ENCODE data around the gene PARP9. TPM values are rescaled to one million over a fixed set of nuclear protein-coding genes. Genes with fewer than 3 reads are reported as not detected.
A peak's percentile ranks its signal among the peaks of the same experiment; 100 is the strongest.
"Not testable (repeated sequence)": the region's sequence is repeated elsewhere in the genome, so short reads cannot be mapped to it uniquely, and the experiment has no call there.

The PARP9 gene
- total RNA-seq, 4 donors from 2014 or later = 26.4 to 38.8 (median 31.2) TPM

- TF ChIP-seq, protein P1, sequence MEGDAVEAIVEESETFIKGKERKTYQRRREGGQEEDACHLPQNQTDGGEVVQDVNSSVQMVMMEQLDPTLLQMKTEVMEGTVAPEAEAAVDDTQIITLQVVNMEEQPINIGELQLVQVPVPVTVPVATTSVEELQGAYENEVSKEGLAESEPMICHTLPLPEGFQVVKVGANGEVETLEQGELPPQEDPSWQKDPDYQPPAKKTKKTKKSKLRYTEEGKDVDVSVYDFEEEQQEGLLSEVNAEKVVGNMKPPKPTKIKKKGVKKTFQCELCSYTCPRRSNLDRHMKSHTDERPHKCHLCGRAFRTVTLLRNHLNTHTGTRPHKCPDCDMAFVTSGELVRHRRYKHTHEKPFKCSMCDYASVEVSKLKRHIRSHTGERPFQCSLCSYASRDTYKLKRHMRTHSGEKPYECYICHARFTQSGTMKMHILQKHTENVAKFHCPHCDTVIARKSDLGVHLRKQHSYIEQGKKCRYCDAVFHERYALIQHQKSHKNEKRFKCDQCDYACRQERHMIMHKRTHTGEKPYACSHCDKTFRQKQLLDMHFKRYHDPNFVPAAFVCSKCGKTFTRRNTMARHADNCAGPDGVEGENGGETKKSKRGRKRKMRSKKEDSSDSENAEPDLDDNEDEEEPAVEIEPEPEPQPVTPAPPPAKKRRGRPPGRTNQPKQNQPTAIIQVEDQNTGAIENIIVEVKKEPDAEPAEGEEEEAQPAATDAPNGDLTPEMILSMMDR (IDR thresholded peaks at IDR 0.05) = peak in 1 of 6 experiments; percentile 7
- peak; percentile 89 to 94 for TF ChIP-seq POLR2A (IDR thresholded peaks at IDR 0.05)
- H3K4me1 ChIP-seq = peaks cover 0 to 21% (median 3%) of the 10 kb centered on the region in 4 donors
- no peaks in the 10 kb centered on the region for H3K9me3 ChIP-seq
- peak within 1 kb of the TSS; percentile 90 to 99 (median 96) for H3K27ac ChIP-seq
- peak within 1 kb of the TSS; percentile 59 to 97 (median 82) for H3K4me3 ChIP-seq
- no peaks in the 10 kb centered on the region for H3K27me3 ChIP-seq
- peak; percentile 81 to 93 (median 90) for DNase-seq
- no peaks in the 10 kb centered on the region for H3K36me3 ChIP-seq
Measured at GRCh38 chr3:122514123-122515019, 49.7 kb downstream of the PARP9 start, which contains the start of gene KPNA1. Gene KPNA1 (minus strand): TSS chr3:122514939. CDS start chr3:122496565, 18,374 bp downstream.

DNA sequence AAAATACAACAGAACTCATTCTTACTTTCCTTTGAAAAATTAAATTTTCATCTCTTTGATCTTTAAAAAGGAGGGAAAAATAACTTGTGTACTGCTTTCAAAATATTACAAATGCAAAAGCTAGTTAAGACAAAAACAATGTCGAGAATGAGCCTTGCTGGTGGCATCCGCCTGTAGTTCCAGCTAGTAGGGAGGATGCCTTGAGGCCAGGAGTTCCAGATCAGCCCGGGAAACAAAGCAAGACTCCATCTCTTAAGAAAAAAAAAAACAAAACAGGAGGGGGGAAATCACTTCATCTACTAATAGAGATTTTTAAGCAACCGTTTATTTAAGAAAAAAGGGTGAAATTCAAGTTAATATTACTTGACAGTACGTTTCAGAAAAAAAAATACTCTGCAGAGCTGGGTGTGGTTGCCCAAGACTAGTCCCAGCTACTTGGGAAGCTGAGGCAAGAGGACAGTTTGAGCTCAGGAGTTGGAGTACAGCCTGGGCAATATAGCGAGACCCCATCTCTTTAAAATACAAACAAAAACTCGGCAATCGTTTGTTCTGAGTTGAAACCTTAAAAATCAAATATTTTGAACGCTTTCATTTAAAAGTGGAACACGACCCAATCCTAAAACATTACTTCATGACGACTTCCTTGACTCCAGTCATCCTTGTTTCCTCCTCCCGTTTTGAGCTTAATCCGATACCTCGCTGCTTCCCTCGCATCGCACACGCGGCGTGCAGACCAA, 50.5 kb downstream of the PARP9 start:
- no peaks in the 10 kb centered on the region for H3K27me3 ChIP-seq
- H3K27ac ChIP-seq = peak overlapping the region; percentile 90 to 99 (median 96)
- H3K9me3 ChIP-seq = no peaks in the 10 kb centered on the region
- H3K4me3 ChIP-seq = peak overlapping the region; percentile 59 to 97 (median 82)
- TF ChIP-seq POLR2A (IDR thresholded peaks at IDR 0.05) = no peak
- TF ChIP-seq, protein P1 (IDR thresholded peaks at IDR 0.05) = no peak
- H3K4me1 ChIP-seq = peaks cover 0 to 21% (median 3%) of the 10 kb centered on the region in 4 donors
- no peaks in the 10 kb centered on the region for H3K36me3 ChIP-seq
- DNase-seq = no peak

- Histone ChIP-seq H3K27me3 (no peaks in the 10 kb centered on the region), H3K9me3 (no peaks in the 10 kb centered on the region), H3K36me3 (no peaks in the 10 kb centered on the region), H3K4me3 (no peak overlapping the region), H3K4me1 (peaks cover 0 to 21% (median 3%) of the 10 kb centered on the region in 4 donors), H3K27ac (no peak overlapping the region)
- DNase-seq = no peak
- TF ChIP-seq POLR2A (IDR thresholded peaks at IDR 0.05) = no peak
- TF ChIP-seq, protein P1 (IDR thresholded peaks at IDR 0.05) = no peak
Measured at GRCh38 chr3:122512284-122512683, 51.8 kb downstream of the PARP9 start.

- no peak for DNase-seq
- Histone ChIP-seq H3K27me3 (no peaks in the 10 kb centered on the region), H3K36me3 (no peaks in the 10 kb centered on the region), H3K9me3 (no peaks in the 10 kb centered on the region), H3K4me3 (no peak overlapping the region), H3K4me1 (peaks cover 0 to 21% (median 3%) of the 10 kb centered on the region in 4 donors), H3K27ac (no peak overlapping the region)
- no peak for TF ChIP-seq POLR2A (IDR thresholded peaks at IDR 0.05)
- TF ChIP-seq, protein P1 (IDR thresholded peaks at IDR 0.05) = no peak
Measured at GRCh38 chr3:122510878-122511535, 53.1 kb downstream of the PARP9 start.

DNA sequence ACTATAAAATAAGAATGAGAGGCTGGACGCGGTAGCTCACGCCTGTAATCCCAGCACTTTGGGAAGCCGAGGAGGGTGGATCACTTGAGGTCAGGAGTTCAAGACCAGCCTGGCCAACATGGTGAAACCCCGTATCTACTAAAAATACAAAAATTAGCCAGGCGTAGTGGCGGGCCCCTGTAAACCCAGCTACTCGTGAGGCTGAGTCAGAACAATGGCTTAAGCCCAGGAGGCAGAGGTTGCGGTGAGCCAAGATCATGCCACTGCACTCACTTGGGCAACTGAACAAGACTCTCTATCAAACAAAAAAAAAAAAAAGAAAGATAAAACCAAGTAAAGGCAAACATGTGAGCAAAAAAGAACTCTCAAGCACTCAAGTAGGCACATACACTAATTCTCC, 55.2 kb downstream of the PARP9 start:
- not testable (repeated sequence) for H3K9me3 ChIP-seq, DNase-seq, H3K4me3 ChIP-seq, H3K36me3 ChIP-seq, H3K27me3 ChIP-seq, H3K27ac ChIP-seq
- H3K4me1 ChIP-seq = peaks cover 0 to 16% (median 3%) of the 10 kb centered on the region in 4 donors
